HepG2 (cell line): Measurements from ENCODE around the gene ZNF524. TPM values are rescaled to one million over a fixed set of nuclear protein-coding genes. Genes with fewer than 3 reads are reported as not detected.
A peak's percentile ranks its signal among the peaks of the same experiment; 100 is the strongest.

Experiments
- ARID2 ChIP-seq: sonication (generic); formaldehyde crosslinking; IDR thresholded peaks from 2 replicates; pipeline ENCODE4 v1.8.1; 2022; ENCODE audit warnings: mild to moderate bottlenecking, missing genetic modification reagents, borderline replicate concordance
- ARNT ChIP-seq: fragments of 450-650 bp; IDR thresholded peaks from 2 replicates; pipeline ENCODE4 v1.6.1; 2017
- CREB1 ChIP-seq, 2 experiments: fragments of 450-650 bp in 1 of 2; IDR thresholded peaks; 2 replicates each; pipeline ENCODE4 v1.6.1; 2016 to 2017; ENCODE audit warnings: control low read depth in 1 of 2, mild to moderate bottlenecking in 1 of 2, missing compliant biosample characterization in 1 of 2, missing genetic modification characterization in 1 of 2
- HDAC2 ChIP-seq: sonication (generic); formaldehyde crosslinking; IDR thresholded peaks from 2 replicates; pipeline ENCODE4 v1.4.0; 2020; ENCODE audit warnings: missing genetic modification reagents
- IRF9 ChIP-seq: sonication (generic); formaldehyde crosslinking; IDR thresholded peaks from 2 replicates; pipeline ENCODE4 v1.8.0; 2022; ENCODE audit warnings: missing genetic modification reagents, mild to moderate bottlenecking, borderline replicate concordance
- MAF1 ChIP-seq: sonication (generic); formaldehyde crosslinking; IDR thresholded peaks from 2 replicates; pipeline ENCODE4 v1.5.0; 2020; ENCODE audit warnings: missing genetic modification reagents, borderline replicate concordance
- NR2F1 ChIP-seq, 2 experiments: fragments of 450-650 bp in 1 of 2; formaldehyde crosslinking in 1 of 2; IDR thresholded peaks; 2 replicates each; pipeline versions ENCODE4 v1.5.0 to v1.6.1; 2016 to 2020; ENCODE audit warnings: mild to moderate bottlenecking in 1 of 2, missing compliant biosample characterization in 1 of 2, missing genetic modification reagents in 1 of 2, moderate library complexity in 1 of 2
- POLR2AphosphoS5 ChIP-seq: IDR thresholded peaks from 2 replicates; pipeline ENCODE4 v1.6.1; 2012; ENCODE audit warnings: low read depth, low read length
- SRSF1 ChIP-seq: fragments of 200-400 bp; formaldehyde crosslinking; optimal IDR thresholded peaks from 2 replicates; pipeline ENCODE3; 2017; ENCODE audit warnings: mild to moderate bottlenecking, low read depth, low read length, moderate library complexity
- SSRP1 ChIP-seq: IDR thresholded peaks from 2 replicates; pipeline ENCODE4 v1.6.1; 2016; ENCODE audit warnings: control low read depth
- YEATS2 ChIP-seq: sonication (generic); formaldehyde crosslinking; IDR thresholded peaks from 2 replicates; pipeline ENCODE4 v1.4.0; 2020; ENCODE audit warnings: missing genetic modification reagents, borderline replicate concordance
- ZC3H4 ChIP-seq: sonication (generic); formaldehyde crosslinking; IDR thresholded peaks from 2 replicates; pipeline ENCODE4 v1.4.0; 2020; ENCODE audit warnings: missing genetic modification reagents, borderline replicate concordance
- ZFP36L2 ChIP-seq: sonication (generic); formaldehyde crosslinking; IDR thresholded peaks from 2 replicates; pipeline ENCODE4 v1.4.0; 2020; ENCODE audit warnings: missing genetic modification reagents
- ZNF607 ChIP-seq: sonication (generic); formaldehyde crosslinking; IDR thresholded peaks from 2 replicates; pipeline ENCODE4 v1.5.1; 2020; ENCODE audit warnings: missing genetic modification reagents, mild to moderate bottlenecking, borderline replicate concordance
- ZNF614 ChIP-seq: IDR thresholded peaks from 2 replicates; pipeline ENCODE4 v1.6.1; 2018; ENCODE audit warnings: missing biosample characterization, missing genetic modification reagents, inconsistent platforms, borderline replicate concordance
- ZNF704 ChIP-seq: sonication (generic); formaldehyde crosslinking; IDR thresholded peaks from 2 replicates; pipeline ENCODE4 v1.8.1; 2023; ENCODE audit warnings: mild to moderate bottlenecking, inconsistent platforms, moderate library complexity, missing genetic modification reagents, borderline replicate concordance
- ZNF777 ChIP-seq: sonication (generic); formaldehyde crosslinking; IDR thresholded peaks from 2 replicates; pipeline ENCODE4 v1.4.0; 2020; ENCODE audit warnings: missing genetic modification reagents
- polyA plus RNA-seq, 8 experiments: library from polyadenylated mRNA; depleted of rRNA in 3 of 8; stranded (reverse) in 7 of 8; unstranded in 1 of 8; fragments of >200 nt; fragmentation: Illumina TruSeq in 4 of 8; extraction: Trizol in 4 of 8; gene quantifications; 2 replicates each; pipeline versions ENCODE4 v1.2.1 to v1.2.3, GENCODE V29; 2011 to 2016; ENCODE audit warnings: low read depth in 4 of 8, missing spikeins in 1 of 8, mixed read lengths in 1 of 8; ENCODE audit not compliant: insufficient read depth in 1 of 8
- total RNA-seq, 5 experiments: library from RNA; depleted of rRNA; stranded (reverse); fragments of >200 nt; fragmentation: Illumina TruSeq; extraction: Trizol; gene quantifications; 2 replicates each; pipeline ENCODE4 v1.2.3, GENCODE V29; 2016; ENCODE audit warnings: low read depth in 1 of 5
- TF ChIP-seq, protein P1 (sequence below): sonication (generic); formaldehyde crosslinking; IDR thresholded peaks from 2 replicates; pipeline ENCODE4 v1.5.0; 2020; ENCODE audit warnings: mild to moderate bottlenecking, missing genetic modification reagents

ZNF524 gene
- total and polyA plus RNA-seq, 2 of the 13 experiments (the other 11 are each of a cell fraction or from before 2014, with no cell fraction given), result 3.2 to 4.6 TPM

DNA sequence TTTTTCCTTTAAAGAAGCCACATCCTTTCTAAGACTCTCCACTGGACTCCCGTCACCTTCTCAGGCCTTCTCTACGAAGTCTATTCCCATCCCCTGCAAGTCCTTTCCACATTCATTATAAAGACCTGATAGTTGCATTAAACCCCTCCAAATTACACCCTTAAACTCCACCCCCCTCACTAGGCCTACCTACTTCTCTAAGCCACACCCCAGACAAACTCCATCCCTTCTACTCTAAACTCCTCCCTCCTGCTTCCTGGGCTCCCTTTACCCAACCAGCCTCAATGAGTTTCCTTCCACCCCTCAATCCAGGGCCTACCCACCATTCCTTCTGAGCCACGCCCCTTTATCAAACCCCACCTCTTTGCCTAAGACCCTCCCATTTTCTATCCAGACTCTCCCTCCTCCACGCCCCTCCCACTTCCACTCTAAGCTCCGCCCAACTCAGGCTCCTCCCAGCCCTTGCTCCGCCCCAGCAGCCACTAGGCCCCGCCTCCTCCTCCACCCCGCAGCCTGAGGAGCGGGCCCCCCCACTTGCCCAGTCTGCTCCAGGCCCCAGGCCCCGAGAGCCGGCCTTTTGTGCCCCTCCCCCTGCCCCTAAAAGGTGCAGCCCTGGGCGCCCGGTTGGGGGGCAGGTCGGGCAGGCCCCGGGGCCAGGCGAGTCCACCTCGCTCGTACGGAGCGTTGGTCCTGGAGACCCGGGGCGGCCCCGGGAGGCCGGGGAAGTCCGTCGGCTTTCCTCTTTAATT, 1.2 kb upstream of the ZNF524 start (continued):
- TF ChIP-seq ZNF704 (CRISPR knock-in tag) (no peak), ZFP36L2 (no peak), ZNF607 (CRISPR knock-in tag) (0 out of 2 replicates have a peak, but pooled peaks have one; percentile 8), POLR2AphosphoS5 (no peak), ARID2 (no peak), CREB1 (IDR thresholded peaks at IDR 0.05) (no peak), CREB1 (CRISPR knock-in tag; IDR thresholded peaks at IDR 0.05) (no peak), ARNT (no peak), ZNF777 (CRISPR knock-in tag) (no peak), ZNF614 (CRISPR knock-in tag) (no peak; the same call in 1 of the 2 replicates), NR2F1 (CRISPR knock-in tag; IDR thresholded peaks at IDR 0.05) (no peak), SSRP1 (CRISPR knock-in tag) (no peak), MAF1 (CRISPR knock-in tag) (no peak), HDAC2 (CRISPR knock-in tag) (no peak), IRF9 (CRISPR knock-in tag) (0 out of 2 replicates have a peak, but pooled peaks have one; percentile 8), ZC3H4 (CRISPR knock-in tag) (no peak), SRSF1 (no peak), YEATS2 (CRISPR knock-in tag) (peak; percentile 74; the same call in 1 of the 2 replicates)
- TF ChIP-seq, protein P1, sequence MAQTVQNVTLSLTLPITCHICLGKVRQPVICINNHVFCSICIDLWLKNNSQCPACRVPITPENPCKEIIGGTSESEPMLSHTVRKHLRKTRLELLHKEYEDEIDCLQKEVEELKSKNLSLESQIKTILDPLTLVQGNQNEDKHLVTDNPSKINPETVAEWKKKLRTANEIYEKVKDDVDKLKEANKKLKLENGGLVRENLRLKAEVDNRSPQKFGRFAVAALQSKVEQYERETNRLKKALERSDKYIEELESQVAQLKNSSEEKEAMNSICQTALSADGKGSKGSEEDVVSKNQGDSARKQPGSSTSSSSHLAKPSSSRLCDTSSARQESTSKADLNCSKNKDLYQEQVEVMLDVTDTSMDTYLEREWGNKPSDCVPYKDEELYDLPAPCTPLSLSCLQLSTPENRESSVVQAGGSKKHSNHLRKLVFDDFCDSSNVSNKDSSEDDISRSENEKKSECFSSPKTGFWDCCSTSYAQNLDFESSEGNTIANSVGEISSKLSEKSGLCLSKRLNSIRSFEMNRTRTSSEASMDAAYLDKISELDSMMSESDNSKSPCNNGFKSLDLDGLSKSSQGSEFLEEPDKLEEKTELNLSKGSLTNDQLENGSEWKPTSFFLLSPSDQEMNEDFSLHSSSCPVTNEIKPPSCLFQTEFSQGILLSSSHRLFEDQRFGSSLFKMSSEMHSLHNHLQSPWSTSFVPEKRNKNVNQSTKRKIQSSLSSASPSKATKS (CRISPR knock-in tag), result no peak
